Epithelial cell of proximal tubule (primary cell): Measurements from ENCODE around the gene CCDC7. TPM values are rescaled to one million over a fixed set of nuclear protein-coding genes. Genes with fewer than 3 reads are reported as not detected.
A peak's percentile ranks its signal among the peaks of the same experiment; 100 is the strongest.
"Not testable (repeated sequence)": the region's sequence is repeated elsewhere in the genome, so short reads cannot be mapped to it uniquely, and the experiment has no call there.

ENCODE experiments used
- DNase-seq: peaks from one replicate; pipeline ENCODE4 v3.0.0-alpha.2; 2011; ENCODE audit warnings: low read depth
- H3K4me3 ChIP-seq: 2 replicates; pipeline ENCODE4 v1.5.1; 2011; ENCODE audit warnings: low read depth, mild to moderate bottlenecking, low read length
- total RNA-seq: library from RNA; depleted of rRNA; stranded (reverse); fragments of >200 nt; gene quantifications from 2 replicates; pipeline ENCODE4 v1.2.3, GENCODE V29; 2015
- TF ChIP-seq, protein P1 (sequence below): conservative IDR thresholded peaks from 2 replicates; pipeline ENCODE4 v1.5.1; 2012; ENCODE audit warnings: low read depth, mild to moderate bottlenecking, low read length

CCDC7 gene
- total RNA-seq, 1 donor from 2014 or later = 1.3 TPM

GRCh38 chr10:32773105-32773504, 327.2 kb downstream of the CCDC7 start:
- no peak overlapping the region for H3K4me3 ChIP-seq
- no peak for DNase-seq
- TF ChIP-seq, protein P1, sequence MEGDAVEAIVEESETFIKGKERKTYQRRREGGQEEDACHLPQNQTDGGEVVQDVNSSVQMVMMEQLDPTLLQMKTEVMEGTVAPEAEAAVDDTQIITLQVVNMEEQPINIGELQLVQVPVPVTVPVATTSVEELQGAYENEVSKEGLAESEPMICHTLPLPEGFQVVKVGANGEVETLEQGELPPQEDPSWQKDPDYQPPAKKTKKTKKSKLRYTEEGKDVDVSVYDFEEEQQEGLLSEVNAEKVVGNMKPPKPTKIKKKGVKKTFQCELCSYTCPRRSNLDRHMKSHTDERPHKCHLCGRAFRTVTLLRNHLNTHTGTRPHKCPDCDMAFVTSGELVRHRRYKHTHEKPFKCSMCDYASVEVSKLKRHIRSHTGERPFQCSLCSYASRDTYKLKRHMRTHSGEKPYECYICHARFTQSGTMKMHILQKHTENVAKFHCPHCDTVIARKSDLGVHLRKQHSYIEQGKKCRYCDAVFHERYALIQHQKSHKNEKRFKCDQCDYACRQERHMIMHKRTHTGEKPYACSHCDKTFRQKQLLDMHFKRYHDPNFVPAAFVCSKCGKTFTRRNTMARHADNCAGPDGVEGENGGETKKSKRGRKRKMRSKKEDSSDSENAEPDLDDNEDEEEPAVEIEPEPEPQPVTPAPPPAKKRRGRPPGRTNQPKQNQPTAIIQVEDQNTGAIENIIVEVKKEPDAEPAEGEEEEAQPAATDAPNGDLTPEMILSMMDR = no peak

GRCh38 chr10:32786968-32787367, 341.0 kb downstream of the CCDC7 start:
- DNase-seq = no peak
- TF ChIP-seq, protein P1 = no peak

DNA sequence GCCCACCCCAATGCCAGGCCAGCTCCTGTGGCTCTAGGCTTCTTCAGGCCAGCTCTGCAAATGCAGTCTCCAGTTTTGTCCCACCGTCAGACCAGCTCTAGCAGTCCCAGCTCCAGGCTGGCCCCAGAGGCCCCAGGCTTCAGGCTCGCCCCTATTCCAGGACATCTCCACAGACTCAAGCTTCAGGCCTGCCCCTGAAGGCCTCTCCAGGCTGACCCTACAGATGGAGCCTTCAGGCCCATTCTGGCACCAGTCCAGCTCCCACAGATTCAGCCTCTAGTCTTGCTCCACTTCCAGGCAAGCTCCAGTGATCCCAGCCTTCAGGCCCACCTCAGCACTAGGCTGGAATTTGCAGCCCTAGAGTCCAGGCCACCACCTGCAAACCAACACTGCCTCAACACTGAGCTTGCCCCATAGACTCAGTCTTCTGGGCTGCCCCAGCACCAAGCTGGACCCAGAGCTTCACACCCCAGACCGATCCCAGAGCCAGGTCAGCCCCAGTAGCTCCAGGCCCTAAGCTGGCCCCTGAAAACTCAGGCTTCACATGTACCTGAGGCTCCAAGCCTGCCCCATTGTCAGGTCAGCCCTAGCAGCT, 341.8 kb downstream of the CCDC7 start:
- DNase-seq = no peak
- TF ChIP-seq, protein P1 = no peak
- H3K4me3 ChIP-seq = no peak overlapping the region

More at GRCh38 chr10:32786968-32787367, 341.0 kb downstream of the CCDC7 start:
- no peak overlapping the region for H3K4me3 ChIP-seq

DNA sequence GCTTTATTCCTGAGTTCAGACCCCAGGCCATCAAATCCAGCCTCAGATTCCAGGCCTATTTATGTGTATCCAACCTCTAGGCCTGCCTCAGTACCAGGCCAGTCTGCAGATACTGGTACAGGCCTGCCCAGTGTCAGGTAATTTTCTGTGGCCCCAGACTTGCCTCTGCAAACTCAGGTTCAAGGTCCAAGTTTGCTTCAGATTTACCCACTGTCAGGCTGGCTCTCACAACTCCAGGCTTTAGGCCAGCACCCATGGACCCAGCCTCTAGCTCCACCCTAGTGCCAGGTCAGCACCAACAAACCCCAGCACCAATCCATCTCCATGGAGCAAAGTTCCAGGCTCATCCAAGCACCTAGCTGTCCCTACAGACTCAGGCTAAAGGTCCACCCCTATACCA, 342.4 kb downstream of the CCDC7 start:
- DNase-seq = no peak
- H3K4me3 ChIP-seq = no peak overlapping the region
- TF ChIP-seq, protein P1 = no peak

DNA sequence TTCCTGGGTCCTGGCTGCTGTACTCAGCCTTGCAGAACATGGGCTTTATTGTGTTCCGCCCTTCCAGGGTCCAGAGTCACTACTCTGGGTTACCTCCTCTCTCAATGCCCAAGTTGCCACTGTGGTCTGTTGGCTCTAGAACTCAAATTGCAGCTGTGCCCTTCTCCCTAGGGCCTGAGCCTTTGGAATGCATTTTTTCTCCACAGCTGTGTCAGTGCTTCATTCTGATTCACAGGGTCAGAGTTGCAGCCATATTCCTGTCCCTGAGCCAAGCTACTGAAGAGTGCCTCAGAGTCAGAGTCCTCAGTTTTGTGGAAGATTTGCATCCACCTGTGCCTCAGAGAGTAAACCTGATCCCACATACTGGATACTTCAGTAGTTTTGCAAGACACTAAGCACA, 344.5 kb downstream of the CCDC7 start:
- DNase-seq = no peak
- no peak overlapping the region for H3K4me3 ChIP-seq
- TF ChIP-seq, protein P1 = no peak

GRCh38 chr10:32793033-32793432, 347.1 kb downstream of the CCDC7 start:
- no peak overlapping the region for H3K4me3 ChIP-seq

DNA sequence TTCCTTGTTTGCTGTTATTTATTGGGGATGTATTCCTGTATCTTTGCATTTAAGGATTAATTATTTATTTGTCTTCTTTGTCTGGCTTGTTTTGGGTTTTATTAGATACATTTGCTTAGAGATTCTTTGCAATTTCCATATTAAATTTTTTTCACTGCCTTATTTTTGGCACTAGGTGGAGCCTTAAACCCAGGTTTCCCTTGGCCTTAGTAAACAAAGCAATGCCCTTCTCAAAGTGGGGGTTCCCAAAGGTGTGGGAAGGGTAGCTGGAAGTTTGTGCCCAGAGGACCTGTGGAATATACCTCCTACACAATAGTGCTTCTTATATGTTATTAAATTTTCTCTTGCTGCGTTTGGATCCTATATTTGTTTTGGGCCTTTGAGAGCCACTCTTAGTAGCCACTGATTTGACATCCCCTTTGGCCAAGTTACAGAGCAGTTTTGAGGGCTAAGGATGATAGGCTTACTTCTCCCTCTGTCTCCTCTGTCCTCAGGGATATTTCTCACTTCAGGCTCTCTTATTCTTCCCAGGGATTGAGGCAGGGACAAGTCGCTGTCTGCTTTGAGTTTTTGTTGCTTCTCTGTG, 349.8 kb downstream of the CCDC7 start:
- H3K4me3 ChIP-seq = no peak overlapping the region
- no peak for DNase-seq
- TF ChIP-seq, protein P1 = peak; percentile 78

More at GRCh38 chr10:32793033-32793432, 347.1 kb downstream of the CCDC7 start:
- TF ChIP-seq, protein P1 = no peak
- DNase-seq = no peak

- not testable (repeated sequence) for H3K4me3 ChIP-seq, DNase-seq
Measured at GRCh38 chr10:32797393-32797792, 351.5 kb downstream of the CCDC7 start.
